ENCODE results near the gene UTP3. TPM values are rescaled to one million over a fixed set of nuclear protein-coding genes. Genes with fewer than 3 reads are reported as not detected.
A peak's percentile ranks its signal among the peaks of the same experiment; 100 is the strongest.
"Not testable (repeated sequence)": the region's sequence is repeated elsewhere in the genome, so short reads cannot be mapped to it uniquely, and the experiment has no call there.

The UTP3 gene
- polyA plus RNA-seq, 1 experiment: 27.1 TPM

GRCh38 chr4:70701271-70701670 lies 12.9 kb downstream of the UTP3 start:
- POLR2A ChIA-PET: no interaction called here

GRCh38 chr4:70702592-70702991 lies 14.3 kb downstream of the UTP3 start:
- CTCF ChIA-PET: interaction anchor here (0.6 kb wide), 1 partner anchor 16 kb away, joined by 6 read pairs; no protein-coding TSS in a partner anchor
- DNase-seq (ENCODE audit: low read depth, low spot score); H3K9me3 ChIP-seq (ENCODE audit: control insufficient read depth, insufficient read depth, low read length); POLR2A ChIA-PET; H3K27me3 ChIP-seq (ENCODE audit: control insufficient read depth, insufficient read depth, low read length); H3K4me3 ChIP-seq (ENCODE audit: low read depth, low read length); H3K27ac ChIP-seq (ENCODE audit: low read depth, low read length): not testable (repeated sequence)

More at GRCh38 chr4:70701271-70701670, 12.9 kb downstream of the UTP3 start:
- TF ChIP-seq CTCF (IDR thresholded peaks at IDR 0.05; ENCODE audit: low read depth, low read length): no peak
- no peak overlapping the region for H3K27ac ChIP-seq (ENCODE audit: low read depth, low read length)
- no peak for DNase-seq (ENCODE audit: low read depth, low spot score)
- no peak overlapping the region for H3K4me3 ChIP-seq (ENCODE audit: low read depth, low read length)
- CTCF ChIA-PET: interaction anchor here (1.1 to 1.5 kb wide), 4 partner anchors 11 to 309 kb away, joined by 3 to 5 read pairs (median 4); partner anchors contain the start of gene UTP3
- H3K9me3 ChIP-seq (ENCODE audit: control insufficient read depth, insufficient read depth, low read length): no peaks in the 10 kb centered on the region
- H3K27me3 ChIP-seq (ENCODE audit: control insufficient read depth, insufficient read depth, low read length): no peaks in the 10 kb centered on the region

GRCh38 chr4:70703619-70704214 lies 15.4 kb downstream of the UTP3 start:
- Histone ChIP-seq H3K27ac (ENCODE audit: low read depth, low read length) (peak overlapping the region; percentile 97), H3K4me3 (ENCODE audit: low read depth, low read length) (peak overlapping the region; percentile 77), H3K27me3 (ENCODE audit: control insufficient read depth, insufficient read depth, low read length) (no peaks in the 10 kb centered on the region), H3K9me3 (ENCODE audit: control insufficient read depth, insufficient read depth, low read length) (no peaks in the 10 kb centered on the region)
- DNase-seq (ENCODE audit: low read depth, low spot score): peak; percentile 51
- CTCF ChIA-PET: interaction anchor here (0.5 to 2.8 kb wide), 16 partner anchors 10 to 650 kb away, joined by 3 to 30 read pairs (median 4); partner anchors contain the start of genes RUFY3 and UTP3
- TF ChIP-seq CTCF (IDR thresholded peaks at IDR 0.05; ENCODE audit: low read depth, low read length): no peak
- POLR2A ChIA-PET: interaction anchor here (1.0 to 3.5 kb wide), 2 partner anchors 16 to 18 kb away, joined by 5 to 13 read pairs; partner anchors contain the start of genes RUFY3 and UTP3

- CTCF ChIA-PET: interaction anchor here (0.5 to 2.8 kb wide), 17 partner anchors 10 to 650 kb away, joined by 3 to 30 read pairs (median 4); partner anchors contain the start of genes RUFY3 and UTP3
- TF ChIP-seq CTCF (IDR thresholded peaks at IDR 0.05; ENCODE audit: low read depth, low read length): peak; percentile 40
- POLR2A ChIA-PET: interaction anchor here (0.6 to 3.5 kb wide), 6 partner anchors 16 to 263 kb away, joined by 3 to 13 read pairs (median 5); partner anchors contain the start of genes RUFY3 and UTP3
Observed at GRCh38 chr4:70704215-70704930, 16.0 kb downstream of the UTP3 start.

GRCh38 chr4:70704931-70705182 lies 16.5 kb downstream of the UTP3 start:
- Histone ChIP-seq H3K4me3 (ENCODE audit: low read depth, low read length) (peak overlapping the region; percentile 77), H3K27me3 (ENCODE audit: control insufficient read depth, insufficient read depth, low read length) (no peaks in the 10 kb centered on the region), H3K9me3 (ENCODE audit: control insufficient read depth, insufficient read depth, low read length) (no peaks in the 10 kb centered on the region), H3K27ac (ENCODE audit: low read depth, low read length) (peak overlapping the region; percentile 24)
- no peak for TF ChIP-seq CTCF (IDR thresholded peaks at IDR 0.05; ENCODE audit: low read depth, low read length)
- POLR2A ChIA-PET: interaction anchor here (0.6 to 3.5 kb wide), 4 partner anchors 17 to 262 kb away, joined by 3 to 13 read pairs (median 4); partner anchors contain the start of gene RUFY3
- CTCF ChIA-PET: interaction anchor here (1.1 to 2.8 kb wide), 6 partner anchors 13 to 53 kb away, joined by 3 to 30 read pairs (median 6); partner anchors contain the start of genes RUFY3 and UTP3
- no peak for DNase-seq (ENCODE audit: low read depth, low spot score)

More at GRCh38 chr4:70704215-70704930, 16.0 kb downstream of the UTP3 start:
- no peaks in the 10 kb centered on the region for H3K27me3 ChIP-seq (ENCODE audit: control insufficient read depth, insufficient read depth, low read length)
- H3K27ac ChIP-seq (ENCODE audit: low read depth, low read length): peak overlapping the region; percentile 97
- H3K9me3 ChIP-seq (ENCODE audit: control insufficient read depth, insufficient read depth, low read length): no peaks in the 10 kb centered on the region
- DNase-seq (ENCODE audit: low read depth, low spot score): no peak
- peak overlapping the region; percentile 77 for H3K4me3 ChIP-seq (ENCODE audit: low read depth, low read length)

All from AG04450 (cell line).